Mesodermal cell (in vitro differentiated cells): ENCODE measurements around the gene CENPE. TPM values are rescaled to one million over a fixed set of nuclear protein-coding genes. Genes with fewer than 3 reads are reported as not detected.
"Not testable (repeated sequence)": the region's sequence is repeated elsewhere in the genome, so short reads cannot be mapped to it uniquely, and the experiment has no call there.

ENCODE experiments used
- H3K27ac ChIP-seq: 2 replicates; pipeline ENCODE4 v1.7.0; 2013; ENCODE audit warnings: mild to moderate bottlenecking, low read depth, low read length, moderate library complexity; ENCODE audit not compliant: severe bottlenecking
- H3K36me3 ChIP-seq: 2 replicates; pipeline ENCODE4 v1.7.1; 2013; ENCODE audit warnings: mild to moderate bottlenecking, low read length, moderate library complexity; ENCODE audit not compliant: control insufficient read depth, insufficient read depth
- H3K4me1 ChIP-seq: one replicate; pipeline ENCODE4 v1.7.1; 2013; ENCODE audit warnings: mild to moderate bottlenecking, low read length; ENCODE audit not compliant: insufficient read depth, control insufficient read depth, poor library complexity, severe bottlenecking
- H3K4me3 ChIP-seq: 2 replicates; pipeline ENCODE4 v1.7.0; 2013; ENCODE audit warnings: low read length, control low read depth, mild to moderate bottlenecking; ENCODE audit not compliant: insufficient read depth, poor library complexity, severe bottlenecking; ENCODE audit errors: extremely low read depth
- H3K9me3 ChIP-seq: 2 replicates; pipeline ENCODE4 v1.7.1; 2013; ENCODE audit warnings: mild to moderate bottlenecking, low read length, moderate library complexity; ENCODE audit not compliant: control insufficient read depth
- WGBS, 2 experiments: methylation state at CpG; one replicate each; pipeline ENCODE4 v1.1.5; 2013; ENCODE audit warnings: missing lambda C conversion rate in 2 of 2; ENCODE audit not compliant: insufficient coverage in 2 of 2; 5-methylcytosine and 5-hydroxymethylcytosine counted together
- polyA plus RNA-seq, 2 experiments: library from polyadenylated mRNA; stranded (reverse); fragments of 50-300 nt; gene quantifications; one replicate each; pipeline ENCODE4 v1.2.3, GENCODE V29; 2013

The CENPE gene, protein sequence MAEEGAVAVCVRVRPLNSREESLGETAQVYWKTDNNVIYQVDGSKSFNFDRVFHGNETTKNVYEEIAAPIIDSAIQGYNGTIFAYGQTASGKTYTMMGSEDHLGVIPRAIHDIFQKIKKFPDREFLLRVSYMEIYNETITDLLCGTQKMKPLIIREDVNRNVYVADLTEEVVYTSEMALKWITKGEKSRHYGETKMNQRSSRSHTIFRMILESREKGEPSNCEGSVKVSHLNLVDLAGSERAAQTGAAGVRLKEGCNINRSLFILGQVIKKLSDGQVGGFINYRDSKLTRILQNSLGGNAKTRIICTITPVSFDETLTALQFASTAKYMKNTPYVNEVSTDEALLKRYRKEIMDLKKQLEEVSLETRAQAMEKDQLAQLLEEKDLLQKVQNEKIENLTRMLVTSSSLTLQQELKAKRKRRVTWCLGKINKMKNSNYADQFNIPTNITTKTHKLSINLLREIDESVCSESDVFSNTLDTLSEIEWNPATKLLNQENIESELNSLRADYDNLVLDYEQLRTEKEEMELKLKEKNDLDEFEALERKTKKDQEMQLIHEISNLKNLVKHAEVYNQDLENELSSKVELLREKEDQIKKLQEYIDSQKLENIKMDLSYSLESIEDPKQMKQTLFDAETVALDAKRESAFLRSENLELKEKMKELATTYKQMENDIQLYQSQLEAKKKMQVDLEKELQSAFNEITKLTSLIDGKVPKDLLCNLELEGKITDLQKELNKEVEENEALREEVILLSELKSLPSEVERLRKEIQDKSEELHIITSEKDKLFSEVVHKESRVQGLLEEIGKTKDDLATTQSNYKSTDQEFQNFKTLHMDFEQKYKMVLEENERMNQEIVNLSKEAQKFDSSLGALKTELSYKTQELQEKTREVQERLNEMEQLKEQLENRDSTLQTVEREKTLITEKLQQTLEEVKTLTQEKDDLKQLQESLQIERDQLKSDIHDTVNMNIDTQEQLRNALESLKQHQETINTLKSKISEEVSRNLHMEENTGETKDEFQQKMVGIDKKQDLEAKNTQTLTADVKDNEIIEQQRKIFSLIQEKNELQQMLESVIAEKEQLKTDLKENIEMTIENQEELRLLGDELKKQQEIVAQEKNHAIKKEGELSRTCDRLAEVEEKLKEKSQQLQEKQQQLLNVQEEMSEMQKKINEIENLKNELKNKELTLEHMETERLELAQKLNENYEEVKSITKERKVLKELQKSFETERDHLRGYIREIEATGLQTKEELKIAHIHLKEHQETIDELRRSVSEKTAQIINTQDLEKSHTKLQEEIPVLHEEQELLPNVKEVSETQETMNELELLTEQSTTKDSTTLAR (N-terminal part only)
- 17.3 TPM for polyA plus RNA-seq (2013, experiment 1 of 2)
- 28.1 TPM for polyA plus RNA-seq (2013, experiment 2 of 2)

DNA sequence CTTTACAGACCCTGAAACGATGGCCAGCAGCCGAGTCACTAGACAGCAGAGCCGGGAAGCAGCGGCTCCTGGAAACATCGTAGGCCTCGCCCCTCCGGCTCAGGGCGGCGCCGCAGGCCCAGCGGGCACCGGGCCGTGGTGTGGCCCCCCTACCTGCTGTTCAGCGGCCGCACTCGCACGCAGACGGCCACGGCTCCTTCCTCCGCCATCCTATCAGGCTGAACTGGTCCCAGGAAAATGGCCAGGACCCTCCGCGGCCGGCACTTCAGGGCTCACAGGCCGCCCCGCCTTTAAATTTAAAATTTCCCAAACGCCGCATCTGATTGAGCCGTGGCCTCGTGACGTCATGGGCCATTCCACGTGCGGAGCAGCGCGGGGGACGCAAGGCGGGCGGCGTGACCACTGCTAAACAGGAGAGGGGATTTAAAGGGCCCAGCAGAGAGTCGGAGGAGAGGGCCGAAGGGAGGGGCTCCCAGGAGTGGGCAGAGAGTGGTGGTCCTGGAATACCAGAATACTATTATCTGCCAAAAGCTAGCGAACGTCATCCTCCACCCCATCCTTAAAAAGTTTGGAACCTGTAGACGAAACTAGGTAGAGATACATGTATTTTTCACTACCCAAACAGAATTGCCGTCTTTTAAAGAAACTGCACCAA is at the start of gene CENPE:
CENPE (minus strand) TSS at position 233 of the 655 bp plus-strand sequence; CDS start at position 209, 24 bp downstream.
- peak within 1 kb of the TSS; percentile 58 for H3K27ac ChIP-seq
- no peaks in the 10 kb centered on the region for H3K9me3 ChIP-seq
- 2 to 3% methylated on average over 28 to 32 of the region's 44 CpGs for WGBS, 2 experiments

DNA sequence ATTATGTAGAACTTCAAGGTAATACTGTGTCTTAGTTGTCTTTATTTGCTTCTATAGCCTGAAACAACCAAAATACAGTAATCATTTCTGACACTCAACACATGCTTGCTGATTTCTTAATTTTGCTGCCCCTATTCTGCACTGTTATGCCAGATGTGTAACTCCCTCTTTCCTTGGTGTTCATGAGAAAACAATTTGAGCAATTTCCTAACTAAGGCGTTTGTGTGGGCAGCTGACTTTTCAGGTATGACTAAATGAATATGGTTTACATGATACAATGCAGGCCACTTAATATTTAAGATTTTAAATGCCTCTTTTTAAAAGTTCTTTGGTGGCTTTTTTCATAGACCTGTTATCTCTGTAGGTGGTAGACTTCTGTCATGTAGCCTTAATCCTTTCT is 46.1 kb upstream of the CENPE start:
- no CpG with 5 or more reads among the region's 1 CpG for WGBS, 2 experiments
- no peak overlapping the region for H3K4me3 ChIP-seq
- no peaks in the 10 kb centered on the region for H3K36me3 ChIP-seq
- H3K9me3 ChIP-seq, result no peaks in the 10 kb centered on the region
- no peak overlapping the region for H3K27ac ChIP-seq
- H3K4me1 ChIP-seq, result no peaks in the 10 kb centered on the region

More for the DNA sequence above, at the start of gene CENPE:
- H3K36me3 ChIP-seq, result peaks cover 11% of the 10 kb centered on the region
- peaks cover 3% of the 10 kb centered on the region for H3K4me1 ChIP-seq
- H3K4me3 ChIP-seq, result peak within 1 kb of the TSS; percentile 76

DNA sequence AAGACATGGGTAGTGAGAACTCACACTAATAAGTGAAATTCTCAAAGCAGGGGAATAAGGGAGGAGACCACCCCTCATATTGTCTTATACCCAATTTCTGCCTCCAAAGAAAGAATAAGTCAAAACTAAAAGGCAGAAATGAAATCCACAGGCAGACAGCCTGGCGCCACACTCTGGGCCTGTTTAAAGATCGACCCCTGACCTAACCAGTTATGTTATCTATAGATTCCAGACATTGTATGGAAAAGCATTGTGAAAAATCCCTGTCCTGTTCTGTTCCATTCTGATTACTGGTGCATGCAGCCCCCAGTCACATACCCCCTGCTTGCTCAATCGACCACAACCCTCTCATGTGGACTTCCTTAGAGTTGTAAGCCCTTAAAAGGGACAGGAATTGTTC is 32.8 kb upstream of the CENPE start:
- H3K9me3 ChIP-seq, H3K4me1 ChIP-seq, H3K36me3 ChIP-seq, H3K27ac ChIP-seq, H3K4me3 ChIP-seq: not testable (repeated sequence)
- WGBS, 2 experiments, result 88% methylated on average over 3 of the region's 3 CpGs; no CpG with 5 or more reads in 1 of the 2 experiments

DNA sequence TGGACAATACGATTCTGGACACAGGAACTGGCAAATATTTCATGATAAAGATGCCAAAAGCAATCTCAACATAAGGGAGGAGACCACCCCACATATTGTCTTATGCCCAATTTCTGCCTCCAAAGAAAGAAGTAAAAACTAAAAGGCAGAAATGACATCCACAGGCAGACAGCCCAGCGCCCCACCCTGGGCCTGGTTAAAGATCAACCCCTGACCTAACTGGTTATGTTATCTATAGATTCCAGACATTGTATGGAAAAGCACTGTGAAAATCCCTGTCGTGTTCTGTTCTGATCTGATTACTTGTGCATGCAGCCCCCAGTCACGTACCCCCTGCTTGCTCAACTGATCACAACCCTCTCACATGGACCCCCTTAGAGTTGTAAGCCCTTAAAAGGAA is 25.4 kb upstream of the CENPE start:
- not testable (repeated sequence) for H3K27ac ChIP-seq, H3K4me1 ChIP-seq, H3K9me3 ChIP-seq, H3K36me3 ChIP-seq, H3K4me3 ChIP-seq
- WGBS, 2 experiments, result 90 to 100% methylated on average over 1 to 4 of the region's 4 CpGs

DNA sequence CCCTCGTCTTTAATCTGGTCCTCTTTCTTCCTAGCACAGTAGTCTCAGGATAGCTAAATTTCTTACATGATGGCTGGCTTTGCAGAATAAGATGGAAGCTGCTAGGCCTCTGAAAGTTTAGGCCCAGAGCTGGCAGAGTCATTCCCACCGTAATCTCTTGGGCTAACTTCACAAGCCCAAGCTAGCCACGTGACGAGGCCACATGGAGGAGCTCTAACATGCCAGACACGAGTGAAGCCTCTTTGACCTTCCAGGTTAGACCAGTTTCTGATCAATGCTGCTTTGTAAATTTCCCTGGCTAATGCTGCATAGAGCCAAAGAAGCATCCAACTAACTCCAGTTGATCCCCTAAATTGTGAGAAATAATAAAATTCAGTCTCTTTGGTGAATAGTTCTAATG is 9.5 kb upstream of the CENPE start:
- Histone ChIP-seq H3K9me3 (no peaks in the 10 kb centered on the region), H3K27ac (no peak overlapping the region), H3K36me3 (no peaks in the 10 kb centered on the region), H3K4me3 (no peak overlapping the region), H3K4me1 (no peaks in the 10 kb centered on the region)
- 56 to 71% methylated on average over 3 to 4 of the region's 5 CpGs for WGBS, 2 experiments

DNA sequence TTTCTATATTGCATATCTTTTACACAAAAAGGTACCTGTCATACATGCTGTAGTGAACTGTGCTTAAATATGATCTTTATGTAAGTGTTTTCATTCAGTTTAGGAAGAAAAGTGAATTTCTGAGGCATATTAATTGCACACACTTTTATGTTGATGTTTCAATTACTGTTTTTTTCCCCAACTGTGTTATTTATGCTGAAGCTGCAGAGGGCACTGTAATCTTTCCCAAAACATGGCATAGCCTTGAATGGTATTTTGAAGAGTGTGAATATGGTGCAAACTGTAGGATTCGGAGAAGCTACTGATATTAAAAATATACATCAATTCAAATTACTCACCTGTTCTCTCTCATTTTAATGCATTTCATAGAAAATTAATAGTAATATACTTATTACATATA is 6.0 kb upstream of the CENPE start:
- no CpG with 5 or more reads among the region's 1 CpG for WGBS, 2 experiments
- Histone ChIP-seq H3K4me3 (no peak overlapping the region), H3K4me1 (no peaks in the 10 kb centered on the region), H3K36me3 (no peaks in the 10 kb centered on the region), H3K27ac (no peak overlapping the region), H3K9me3 (no peaks in the 10 kb centered on the region)

DNA sequence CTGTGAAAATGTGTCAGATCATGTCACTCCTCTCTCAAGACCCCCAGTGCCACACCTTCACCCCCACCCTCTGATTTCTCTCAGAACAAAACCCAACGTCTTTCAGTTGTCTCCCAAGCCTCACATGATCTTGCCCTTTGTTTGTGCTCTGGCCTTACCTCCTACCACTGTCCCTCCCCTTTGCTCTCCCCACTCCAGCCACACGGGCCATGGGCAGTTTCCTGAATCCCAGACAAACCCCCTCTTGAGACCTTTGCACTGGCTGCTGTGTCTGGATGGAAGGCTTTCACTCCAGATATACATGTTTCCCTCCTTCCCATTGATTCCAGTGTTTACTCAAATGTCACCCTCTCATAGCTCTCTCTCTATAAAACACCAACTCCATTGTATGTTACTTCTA is 3.6 kb upstream of the CENPE start:
- peaks cover 3% of the 10 kb centered on the region for H3K4me1 ChIP-seq
- 29 to 59% methylated on average over 2 of the region's 2 CpGs for WGBS, 2 experiments
- H3K9me3 ChIP-seq, result no peaks in the 10 kb centered on the region
- H3K27ac ChIP-seq, result no peak overlapping the region
- H3K36me3 ChIP-seq, result no peaks in the 10 kb centered on the region
- no peak overlapping the region for H3K4me3 ChIP-seq

DNA sequence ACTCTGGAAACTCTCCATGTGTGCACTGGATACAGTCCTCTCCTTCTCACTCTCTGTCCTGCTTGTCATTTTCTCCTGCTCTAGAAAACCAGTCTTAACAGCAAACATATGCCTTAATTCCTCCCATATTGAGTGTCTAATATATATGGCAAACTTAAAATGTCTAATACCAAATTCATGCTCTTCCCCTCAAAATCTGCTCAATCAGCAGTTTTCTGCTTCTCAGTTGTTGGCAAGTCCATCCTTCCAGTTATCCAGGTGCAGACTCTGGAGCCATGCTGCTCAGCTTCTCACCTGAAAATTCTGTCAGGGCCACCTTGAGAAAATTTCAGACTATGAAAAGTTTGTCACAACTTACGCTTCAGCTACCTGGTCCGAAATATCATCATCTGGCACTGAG is 3.1 kb upstream of the CENPE start:
- peaks cover 3% of the 10 kb centered on the region for H3K4me1 ChIP-seq
- WGBS, 2 experiments, result 100% methylated on average over 2 of the region's 2 CpGs
- no peak overlapping the region for H3K4me3 ChIP-seq
- no peaks in the 10 kb centered on the region for H3K36me3 ChIP-seq
- H3K9me3 ChIP-seq, result no peaks in the 10 kb centered on the region
- H3K27ac ChIP-seq, result no peak overlapping the region

DNA sequence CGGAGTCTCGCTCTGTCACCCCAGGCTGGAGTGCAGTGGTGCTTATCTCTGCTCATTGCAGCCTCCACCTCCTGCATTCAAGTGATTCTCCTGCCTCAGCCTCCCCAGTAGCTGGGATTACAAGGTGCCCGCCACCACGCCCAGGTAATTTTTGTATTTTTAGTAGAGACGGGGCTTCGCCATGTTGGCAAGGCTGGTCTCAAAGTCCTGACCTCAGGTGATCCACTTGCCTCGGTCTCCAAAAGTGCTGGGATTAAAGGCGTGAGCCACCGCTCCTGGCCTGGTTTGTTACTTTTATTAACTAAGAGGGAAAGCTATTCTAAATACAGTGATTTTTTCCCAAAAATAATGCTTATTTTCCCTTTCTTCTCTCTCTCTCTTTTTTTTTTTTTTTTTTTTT is 866 bp upstream of the CENPE start:
- no peaks in the 10 kb centered on the region for H3K9me3 ChIP-seq
- peaks cover 3% of the 10 kb centered on the region for H3K4me1 ChIP-seq
- H3K4me3 ChIP-seq, result no peak overlapping the region
- H3K27ac ChIP-seq, result no peak overlapping the region
- H3K36me3 ChIP-seq, result peaks cover 7% of the 10 kb centered on the region
- WGBS, 2 experiments, result 96% methylated on average over 4 to 6 of the region's 9 CpGs

DNA sequence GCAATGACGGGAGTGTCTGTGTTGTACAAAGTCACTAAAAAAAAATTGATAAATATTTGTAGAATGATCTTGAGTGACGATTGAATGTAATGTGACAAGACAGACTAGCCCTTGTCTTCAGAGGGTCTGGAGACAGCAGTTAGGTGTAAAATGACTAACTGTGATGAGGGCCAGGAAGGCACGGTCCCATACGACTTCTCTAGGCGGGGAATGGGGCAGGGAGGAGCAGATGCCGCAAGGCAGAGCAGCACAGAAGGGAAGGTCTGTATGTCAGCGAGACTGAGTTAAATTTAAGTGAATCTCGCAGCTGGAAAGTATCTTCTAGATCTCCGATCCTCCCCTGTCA is 405 bp downstream of the CENPE start:
- Histone ChIP-seq H3K36me3 (peaks cover 14% of the 10 kb centered on the region), H3K4me3 (peak overlapping the region; percentile 76), H3K27ac (peak overlapping the region; percentile 58), H3K4me1 (peaks cover 3% of the 10 kb centered on the region), H3K9me3 (no peaks in the 10 kb centered on the region)
- WGBS, 2 experiments, result 0% methylated on average over 7 to 8 of the region's 9 CpGs
